ENCODE results near the gene TRIM52. TPM values are rescaled to one million over a fixed set of nuclear protein-coding genes. Genes with fewer than 3 reads are reported as not detected.

The TRIM52 gene
- total and polyA plus RNA-seq, 2 of the 13 experiments (the other 11 are each of a cell fraction or from before 2014, with no cell fraction given), result 7.2 to 11.6 TPM

DNA sequence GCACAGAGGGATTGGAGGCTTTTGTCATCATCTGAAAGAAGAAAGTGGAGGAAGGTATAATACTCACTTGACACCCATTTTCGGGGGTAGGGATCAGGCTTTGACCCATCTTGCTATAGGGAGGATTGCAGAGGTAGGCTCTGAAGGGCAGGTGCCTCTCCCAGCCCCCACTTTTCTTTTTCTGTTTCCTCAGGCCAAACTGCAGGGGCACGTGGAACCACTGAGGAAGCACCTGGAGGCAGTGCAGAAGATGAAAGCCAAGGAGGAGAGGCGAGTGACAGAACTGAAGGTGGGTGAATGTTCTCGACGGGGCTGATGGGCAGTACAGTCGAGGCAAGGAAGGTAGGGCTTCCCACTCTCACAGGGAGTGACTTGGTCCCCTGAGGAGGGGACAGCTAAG lies 30.4 kb downstream of the TRIM52 start:
- no TSS peak for BruUV-seq (replicated peaks)
- H3K79me2 ChIP-seq (ENCODE audit: insufficient read depth, low read length), result peaks cover 2% of the 10 kb centered on the region
- H3K36me3 ChIP-seq (replicated peaks in 1 of 2; ENCODE audit: control insufficient read depth in 1 of 2, insufficient read depth in 2 of 2, low read length in 2 of 2), result peaks cover 17 to 52% of the 10 kb centered on the region in 2 experiments; a peak in 4 of 5 replicates
- no peak overlapping the region for H3K4me2 ChIP-seq (ENCODE audit: low read depth, low read length)
- FAIRE-seq (no peak), DNase-seq (ENCODE audit: low spot score) (no peak), ATAC-seq (no peak)
- CTCF ChIA-PET (ENCODE audit: low intra/inter-chr PET ratio, low total read pairs), result no interaction called here
- TF ChIP-seq TOE1 (CRISPR knock-in tag; IDR thresholded peaks at IDR 0.05), result no peak
- TF ChIP-seq, protein P1, sequence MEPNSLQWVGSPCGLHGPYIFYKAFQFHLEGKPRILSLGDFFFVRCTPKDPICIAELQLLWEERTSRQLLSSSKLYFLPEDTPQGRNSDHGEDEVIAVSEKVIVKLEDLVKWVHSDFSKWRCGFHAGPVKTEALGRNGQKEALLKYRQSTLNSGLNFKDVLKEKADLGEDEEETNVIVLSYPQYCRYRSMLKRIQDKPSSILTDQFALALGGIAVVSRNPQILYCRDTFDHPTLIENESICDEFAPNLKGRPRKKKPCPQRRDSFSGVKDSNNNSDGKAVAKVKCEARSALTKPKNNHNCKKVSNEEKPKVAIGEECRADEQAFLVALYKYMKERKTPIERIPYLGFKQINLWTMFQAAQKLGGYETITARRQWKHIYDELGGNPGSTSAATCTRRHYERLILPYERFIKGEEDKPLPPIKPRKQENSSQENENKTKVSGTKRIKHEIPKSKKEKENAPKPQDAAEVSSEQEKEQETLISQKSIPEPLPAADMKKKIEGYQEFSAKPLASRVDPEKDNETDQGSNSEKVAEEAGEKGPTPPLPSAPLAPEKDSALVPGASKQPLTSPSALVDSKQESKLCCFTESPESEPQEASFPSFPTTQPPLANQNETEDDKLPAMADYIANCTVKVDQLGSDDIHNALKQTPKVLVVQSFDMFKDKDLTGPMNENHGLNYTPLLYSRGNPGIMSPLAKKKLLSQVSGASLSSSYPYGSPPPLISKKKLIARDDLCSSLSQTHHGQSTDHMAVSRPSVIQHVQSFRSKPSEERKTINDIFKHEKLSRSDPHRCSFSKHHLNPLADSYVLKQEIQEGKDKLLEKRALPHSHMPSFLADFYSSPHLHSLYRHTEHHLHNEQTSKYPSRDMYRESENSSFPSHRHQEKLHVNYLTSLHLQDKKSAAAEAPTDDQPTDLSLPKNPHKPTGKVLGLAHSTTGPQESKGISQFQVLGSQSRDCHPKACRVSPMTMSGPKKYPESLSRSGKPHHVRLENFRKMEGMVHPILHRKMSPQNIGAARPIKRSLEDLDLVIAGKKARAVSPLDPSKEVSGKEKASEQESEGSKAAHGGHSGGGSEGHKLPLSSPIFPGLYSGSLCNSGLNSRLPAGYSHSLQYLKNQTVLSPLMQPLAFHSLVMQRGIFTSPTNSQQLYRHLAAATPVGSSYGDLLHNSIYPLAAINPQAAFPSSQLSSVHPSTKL (CRISPR knock-in tag; IDR thresholded peaks at IDR 0.05), result no peak
- TF ChIP-seq, protein P2, sequence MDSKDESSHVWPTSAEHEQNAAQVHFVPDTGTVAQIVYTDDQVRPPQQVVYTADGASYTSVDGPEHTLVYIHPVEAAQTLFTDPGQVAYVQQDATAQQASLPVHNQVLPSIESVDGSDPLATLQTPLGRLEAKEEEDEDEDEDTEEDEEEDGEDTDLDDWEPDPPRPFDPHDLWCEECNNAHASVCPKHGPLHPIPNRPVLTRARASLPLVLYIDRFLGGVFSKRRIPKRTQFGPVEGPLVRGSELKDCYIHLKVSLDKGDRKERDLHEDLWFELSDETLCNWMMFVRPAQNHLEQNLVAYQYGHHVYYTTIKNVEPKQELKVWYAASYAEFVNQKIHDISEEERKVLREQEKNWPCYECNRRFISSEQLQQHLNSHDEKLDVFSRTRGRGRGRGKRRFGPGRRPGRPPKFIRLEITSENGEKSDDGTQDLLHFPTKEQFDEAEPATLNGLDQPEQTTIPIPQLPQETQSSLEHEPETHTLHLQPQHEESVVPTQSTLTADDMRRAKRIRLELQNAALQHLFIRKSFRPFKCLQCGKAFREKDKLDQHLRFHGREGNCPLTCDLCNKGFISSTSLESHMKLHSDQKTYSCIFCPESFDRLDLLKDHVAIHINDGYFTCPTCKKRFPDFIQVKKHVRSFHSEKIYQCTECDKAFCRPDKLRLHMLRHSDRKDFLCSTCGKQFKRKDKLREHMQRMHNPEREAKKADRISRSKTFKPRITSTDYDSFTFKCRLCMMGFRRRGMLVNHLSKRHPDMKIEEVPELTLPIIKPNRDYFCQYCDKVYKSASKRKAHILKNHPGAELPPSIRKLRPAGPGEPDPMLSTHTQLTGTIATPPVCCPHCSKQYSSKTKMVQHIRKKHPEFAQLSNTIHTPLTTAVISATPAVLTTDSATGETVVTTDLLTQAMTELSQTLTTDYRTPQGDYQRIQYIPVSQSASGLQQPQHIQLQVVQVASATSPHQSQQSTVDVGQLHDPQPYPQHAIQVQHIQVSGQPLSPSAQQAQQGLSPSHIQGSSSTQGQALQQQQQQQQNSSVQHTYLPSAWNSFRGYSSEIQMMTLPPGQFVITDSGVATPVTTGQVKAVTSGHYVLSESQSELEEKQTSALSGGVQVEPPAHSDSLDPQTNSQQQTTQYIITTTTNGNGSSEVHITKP (CRISPR knock-in tag; IDR thresholded peaks at IDR 0.05; ENCODE audit: low read depth), result no peak
- no peak for TF ChIP-seq MTA1 (CRISPR knock-in tag; IDR thresholded peaks at IDR 0.05; ENCODE audit: borderline replicate concordance)
- TF ChIP-seq, protein P3, sequence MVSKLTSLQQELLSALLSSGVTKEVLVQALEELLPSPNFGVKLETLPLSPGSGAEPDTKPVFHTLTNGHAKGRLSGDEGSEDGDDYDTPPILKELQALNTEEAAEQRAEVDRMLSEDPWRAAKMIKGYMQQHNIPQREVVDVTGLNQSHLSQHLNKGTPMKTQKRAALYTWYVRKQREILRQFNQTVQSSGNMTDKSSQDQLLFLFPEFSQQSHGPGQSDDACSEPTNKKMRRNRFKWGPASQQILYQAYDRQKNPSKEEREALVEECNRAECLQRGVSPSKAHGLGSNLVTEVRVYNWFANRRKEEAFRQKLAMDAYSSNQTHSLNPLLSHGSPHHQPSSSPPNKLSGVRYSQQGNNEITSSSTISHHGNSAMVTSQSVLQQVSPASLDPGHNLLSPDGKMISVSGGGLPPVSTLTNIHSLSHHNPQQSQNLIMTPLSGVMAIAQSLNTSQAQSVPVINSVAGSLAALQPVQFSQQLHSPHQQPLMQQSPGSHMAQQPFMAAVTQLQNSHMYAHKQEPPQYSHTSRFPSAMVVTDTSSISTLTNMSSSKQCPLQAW (CRISPR knock-in tag; IDR thresholded peaks at IDR 0.05), result no peak
- TF ChIP-seq PCBP1 (IDR thresholded peaks at IDR 0.05; ENCODE audit: borderline replicate concordance, low read depth, low read length), result no peak
- TF ChIP-seq, protein P4, sequence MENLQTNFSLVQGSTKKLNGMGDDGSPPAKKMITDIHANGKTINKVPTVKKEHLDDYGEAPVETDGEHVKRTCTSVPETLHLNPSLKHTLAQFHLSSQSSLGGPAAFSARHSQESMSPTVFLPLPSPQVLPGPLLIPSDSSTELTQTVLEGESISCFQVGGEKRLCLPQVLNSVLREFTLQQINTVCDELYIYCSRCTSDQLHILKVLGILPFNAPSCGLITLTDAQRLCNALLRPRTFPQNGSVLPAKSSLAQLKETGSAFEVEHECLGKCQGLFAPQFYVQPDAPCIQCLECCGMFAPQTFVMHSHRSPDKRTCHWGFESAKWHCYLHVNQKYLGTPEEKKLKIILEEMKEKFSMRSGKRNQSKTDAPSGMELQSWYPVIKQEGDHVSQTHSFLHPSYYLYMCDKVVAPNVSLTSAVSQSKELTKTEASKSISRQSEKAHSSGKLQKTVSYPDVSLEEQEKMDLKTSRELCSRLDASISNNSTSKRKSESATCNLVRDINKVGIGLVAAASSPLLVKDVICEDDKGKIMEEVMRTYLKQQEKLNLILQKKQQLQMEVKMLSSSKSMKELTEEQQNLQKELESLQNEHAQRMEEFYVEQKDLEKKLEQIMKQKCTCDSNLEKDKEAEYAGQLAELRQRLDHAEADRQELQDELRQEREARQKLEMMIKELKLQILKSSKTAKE (CRISPR knock-in tag; IDR thresholded peaks at IDR 0.05; ENCODE audit: borderline replicate concordance), result no peak
- no peak for TF ChIP-seq PAWR (CRISPR knock-in tag; IDR thresholded peaks at IDR 0.05; ENCODE audit: borderline replicate concordance)
- TF ChIP-seq, protein P5, sequence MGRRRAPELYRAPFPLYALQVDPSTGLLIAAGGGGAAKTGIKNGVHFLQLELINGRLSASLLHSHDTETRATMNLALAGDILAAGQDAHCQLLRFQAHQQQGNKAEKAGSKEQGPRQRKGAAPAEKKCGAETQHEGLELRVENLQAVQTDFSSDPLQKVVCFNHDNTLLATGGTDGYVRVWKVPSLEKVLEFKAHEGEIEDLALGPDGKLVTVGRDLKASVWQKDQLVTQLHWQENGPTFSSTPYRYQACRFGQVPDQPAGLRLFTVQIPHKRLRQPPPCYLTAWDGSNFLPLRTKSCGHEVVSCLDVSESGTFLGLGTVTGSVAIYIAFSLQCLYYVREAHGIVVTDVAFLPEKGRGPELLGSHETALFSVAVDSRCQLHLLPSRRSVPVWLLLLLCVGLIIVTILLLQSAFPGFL (CRISPR knock-in tag; IDR thresholded peaks at IDR 0.05), result no peak
- no peak for TF ChIP-seq ZNF224 (CRISPR knock-in tag; IDR thresholded peaks at IDR 0.05)
- H3K27me3 ChIP-seq (ENCODE audit: control insufficient read depth in 1 of 2, insufficient read depth in 2 of 2, low read length in 2 of 2), result no peaks in the 10 kb centered on the region
- in situ Hi-C loops (cut with HindIII; ENCODE audit: extremely low pct_ligation_motif_present, low pct_unique_long_range_greater_than_20kb) (no loop called here), intact Hi-C loops (cut with micrococcal nuclease; ENCODE audit: unreplicated experiment) (no loop called here)
- no peak overlapping the region for H3K4me3 ChIP-seq (replicated peaks in 1 of 3; ENCODE audit: insufficient read depth in 1 of 3, low read depth in 2 of 3, low read length in 3 of 3)
- peaks cover 4% of the 10 kb centered on the region for H4K20me1 ChIP-seq (ENCODE audit: insufficient read depth, low read length)
- H3K27ac ChIP-seq (ENCODE audit: extremely low read length, insufficient read depth, low read length), result no peak overlapping the region
- no peak overlapping the region for H3K9ac ChIP-seq (ENCODE audit: insufficient read depth, low read depth, low read length)
- 97% methylated on average over 6 of the region's 6 CpGs for WGBS (ENCODE audit: low lambda C conversion rate)
- no peaks in the 10 kb centered on the region for H3K9me3 ChIP-seq (ENCODE audit: low read length)
- POLR2A ChIA-PET, result no interaction called here
- H2AFZ ChIP-seq (ENCODE audit: low read length), result no peak overlapping the region
- peaks cover 10% of the 10 kb centered on the region for H3K4me1 ChIP-seq (ENCODE audit: insufficient read depth, low read length)

All from HepG2 (cell line).